Measurements from ENCODE around the gene ZMAT5.

ZMAT5 gene

DNA sequence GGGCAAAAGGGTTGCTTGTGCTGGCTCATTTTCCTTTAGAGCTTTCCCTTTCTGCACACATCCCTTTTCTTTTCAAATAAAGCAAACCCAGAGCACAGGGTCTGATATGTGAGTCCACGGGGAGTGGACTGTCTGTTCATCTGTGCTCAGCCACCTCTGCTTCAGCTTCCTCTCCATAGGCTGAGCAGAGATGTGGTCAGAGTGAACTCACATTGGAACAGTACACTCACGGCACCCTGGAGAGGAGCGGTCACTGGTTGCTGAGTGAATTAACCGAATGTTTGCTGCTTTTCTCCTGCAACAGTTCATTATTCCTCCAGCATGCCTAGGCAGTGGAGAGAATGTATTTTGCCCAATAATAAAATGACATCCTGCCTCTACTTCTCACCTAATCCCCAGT is 83.3 kb downstream of the ZMAT5 start:
- DNase-seq (ENCODE audit: low read depth): no peak

Data from activated gamma-delta T cell treated with anti-CD3 and anti-CD28 coated beads, Interleukin-2, amount 50 U/mL, for 16 hours (primary cell).